Measurements from ENCODE around the gene TMED8. TPM values are rescaled to one million over a fixed set of nuclear protein-coding genes. Genes with fewer than 3 reads are reported as not detected.
A peak's percentile ranks its signal among the peaks of the same experiment; 100 is the strongest.

TMED8 gene
- total and polyA plus RNA-seq, 10 of the 15 experiments (the other 5 are each of a cell fraction or from before 2014, with no cell fraction given), result 7.3 to 39.1 (median 26.1) TPM

DNA sequence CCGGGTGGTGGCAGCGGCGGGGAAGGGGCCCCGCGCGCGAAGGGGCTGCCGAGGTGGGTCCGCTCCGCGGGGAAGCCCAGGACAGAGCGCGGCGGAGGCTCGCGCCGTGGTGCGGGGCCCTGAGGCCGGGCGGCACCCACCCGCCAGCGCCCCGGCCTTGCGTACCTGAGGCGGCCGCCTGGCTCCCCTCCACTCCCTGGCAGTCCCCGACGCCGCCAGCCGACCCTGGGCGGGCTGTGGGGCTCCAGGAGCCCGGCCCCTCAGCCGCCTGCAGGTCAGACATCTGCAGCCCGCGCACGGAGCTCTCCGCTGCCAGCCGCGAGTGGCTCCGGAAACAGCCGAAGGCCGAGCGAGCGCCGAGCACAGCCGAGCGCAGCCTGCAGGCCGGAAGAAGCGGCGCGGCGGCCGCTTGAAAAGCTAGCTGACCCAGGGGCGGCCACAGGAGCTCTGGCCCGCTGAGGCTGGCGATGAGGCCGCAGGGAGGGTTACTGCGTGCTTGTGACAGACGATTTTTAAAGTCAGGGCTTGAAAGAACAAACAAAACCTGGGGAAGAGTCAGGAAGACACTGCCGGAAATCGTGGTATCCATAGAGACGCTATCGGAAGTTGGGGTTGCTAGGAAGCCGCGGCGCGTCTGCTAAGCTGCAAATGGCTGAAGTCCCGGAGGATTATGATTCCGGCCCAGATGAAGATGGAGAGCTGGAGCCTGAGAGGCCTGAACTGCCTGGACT, at the start of gene TMED8, which contains the start of gene SAMD15 (continued):
- TF ChIP-seq ASH2L (IDR thresholded peaks at IDR 0.05; ENCODE audit: borderline replicate concordance, low read depth), result no peak
- 0 out of 2 replicates have a peak, but pooled peaks have one; percentile 38 for TF ChIP-seq SMAD5 (IDR thresholded peaks at IDR 0.05; ENCODE audit: low read depth)
- TF ChIP-seq ATF7 (IDR thresholded peaks at IDR 0.05; ENCODE audit: low read depth), result no peak
- TF ChIP-seq ZZZ3 (IDR thresholded peaks at IDR 0.05; ENCODE audit: control insufficient read depth, insufficient read length, low read depth), result no peak
- peak; percentile 56; the same call in 1 of the 2 replicates for TF ChIP-seq RB1 (IDR thresholded peaks at IDR 0.05; ENCODE audit: borderline replicate concordance)
- TF ChIP-seq, protein P1, sequence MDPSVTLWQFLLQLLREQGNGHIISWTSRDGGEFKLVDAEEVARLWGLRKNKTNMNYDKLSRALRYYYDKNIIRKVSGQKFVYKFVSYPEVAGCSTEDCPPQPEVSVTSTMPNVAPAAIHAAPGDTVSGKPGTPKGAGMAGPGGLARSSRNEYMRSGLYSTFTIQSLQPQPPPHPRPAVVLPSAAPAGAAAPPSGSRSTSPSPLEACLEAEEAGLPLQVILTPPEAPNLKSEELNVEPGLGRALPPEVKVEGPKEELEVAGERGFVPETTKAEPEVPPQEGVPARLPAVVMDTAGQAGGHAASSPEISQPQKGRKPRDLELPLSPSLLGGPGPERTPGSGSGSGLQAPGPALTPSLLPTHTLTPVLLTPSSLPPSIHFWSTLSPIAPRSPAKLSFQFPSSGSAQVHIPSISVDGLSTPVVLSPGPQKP (IDR thresholded peaks at IDR 0.05; ENCODE audit: low read depth, low read length), result 0 out of 2 replicates have a peak, but pooled peaks have one; percentile 52
- TF ChIP-seq YBX1 (IDR thresholded peaks at IDR 0.05), result no peak
- TF ChIP-seq BCL11A (IDR thresholded peaks at IDR 0.05; ENCODE audit: low read depth, low read length), result no peak
- TF ChIP-seq, protein P2, sequence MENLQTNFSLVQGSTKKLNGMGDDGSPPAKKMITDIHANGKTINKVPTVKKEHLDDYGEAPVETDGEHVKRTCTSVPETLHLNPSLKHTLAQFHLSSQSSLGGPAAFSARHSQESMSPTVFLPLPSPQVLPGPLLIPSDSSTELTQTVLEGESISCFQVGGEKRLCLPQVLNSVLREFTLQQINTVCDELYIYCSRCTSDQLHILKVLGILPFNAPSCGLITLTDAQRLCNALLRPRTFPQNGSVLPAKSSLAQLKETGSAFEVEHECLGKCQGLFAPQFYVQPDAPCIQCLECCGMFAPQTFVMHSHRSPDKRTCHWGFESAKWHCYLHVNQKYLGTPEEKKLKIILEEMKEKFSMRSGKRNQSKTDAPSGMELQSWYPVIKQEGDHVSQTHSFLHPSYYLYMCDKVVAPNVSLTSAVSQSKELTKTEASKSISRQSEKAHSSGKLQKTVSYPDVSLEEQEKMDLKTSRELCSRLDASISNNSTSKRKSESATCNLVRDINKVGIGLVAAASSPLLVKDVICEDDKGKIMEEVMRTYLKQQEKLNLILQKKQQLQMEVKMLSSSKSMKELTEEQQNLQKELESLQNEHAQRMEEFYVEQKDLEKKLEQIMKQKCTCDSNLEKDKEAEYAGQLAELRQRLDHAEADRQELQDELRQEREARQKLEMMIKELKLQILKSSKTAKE (IDR thresholded peaks at IDR 0.05; ENCODE audit: low read depth, poor library complexity, severe bottlenecking), result no peak
- no peak for TF ChIP-seq JUNB (IDR thresholded peaks at IDR 0.05)
- peak; percentile 78; the same call in 1 of the 2 replicates for TF ChIP-seq ZNF207 (IDR thresholded peaks at IDR 0.05; ENCODE audit: borderline replicate concordance)
- peak; percentile 48; the same call in 1 of the 2 replicates for TF ChIP-seq TAF1 (IDR thresholded peaks at IDR 0.05; ENCODE audit: borderline replicate concordance, low read depth, low read length)
- peak; percentile 93 for TF ChIP-seq YY1 (IDR thresholded peaks at IDR 0.05; ENCODE audit: low read depth, low read length)
- TF ChIP-seq CEBPB (IDR thresholded peaks at IDR 0.05; ENCODE audit: borderline replicate concordance in 1 of 2, low read depth in 2 of 2, low read length in 2 of 2), result no peak
